K562 (cell line): ENCODE results near the gene FAM114A1. TPM values are rescaled to one million over a fixed set of nuclear protein-coding genes. Genes with fewer than 3 reads are reported as not detected.

Experiments
- ATAC-seq: fragments of 200-7000 bp; cut with Tn5 transposase; 3 replicates; pipeline ENCODE4 v1.9.1; 2020; ENCODE audit warnings: moderate library complexity
- BruUV-seq: library from RNA; stranded (reverse); fragments of 400-500 nt; replicated peaks from 2 replicates; lab custom pipeline; 2021; lab: Mats Ljungman, UMichigan
- CTCF ChIA-PET: fragments of 300-600 bp; formaldehyde crosslinking; extraction: SDS; loops from one replicate; lab custom pipeline; 2021; ENCODE audit warnings: low intra/inter-chr PET ratio; lab: Yijun Ruan, JAX
- POLR2A ChIA-PET: fragments of 300-600, 350-650 bp; sonication (Branson Sonifier 250); formaldehyde crosslinking; extraction: SDS; loops from one replicate; lab custom pipeline; 2021; ENCODE audit warnings: antibody characterized with exemption, inconsistent platforms; lab: Yijun Ruan, JAX
- DNase-seq, 4 experiments: peaks; one replicate each; pipeline versions ENCODE4 v3.0.0 to v3.0.0-alpha.2; 2011 to 2018; ENCODE audit warnings: low spot score in 3 of 4, mixed read lengths in 3 of 4; ENCODE audit errors: extremely low read depth in 1 of 4
- FAIRE-seq: peaks from 2 replicates; lab custom pipeline; 2011; peaks lifted over from hg19 to GRCh38; lab: Jason Lieb, UNC
- H2AFZ ChIP-seq: 2 replicates; pipeline ENCODE4 v1.6.0; 2011; ENCODE audit warnings: low read depth, low read length, control low read depth, inconsistent platforms
- H3K27ac ChIP-seq: fragments of 200-600 bp; 3 replicates; pipeline ENCODE4 v1.8.0; 2011; ENCODE audit warnings: low read depth, mild to moderate bottlenecking, control low read depth, inconsistent platforms, low read length, moderate library complexity, mixed read lengths; ENCODE audit errors: extremely low read depth
- H3K27me3 ChIP-seq, 2 experiments: fragments of 300-600 bp in 1 of 2; 2 replicates in 1 of 2; 3 replicates in 1 of 2; pipeline versions ENCODE4 v1.6.0 to v1.8.0; 2011; ENCODE audit warnings: inconsistent platforms in 2 of 2, low read length in 2 of 2, mild to moderate bottlenecking in 1 of 2, mixed read lengths in 1 of 2, moderate library complexity in 1 of 2; ENCODE audit not compliant: control insufficient read depth in 2 of 2, insufficient read depth in 2 of 2
- H3K36me3 ChIP-seq: fragments of 300-600 bp; 3 replicates; pipeline ENCODE4 v1.8.0; 2011; ENCODE audit warnings: mild to moderate bottlenecking, low read length, inconsistent platforms; ENCODE audit not compliant: control insufficient read depth, insufficient read depth
- H3K4me1 ChIP-seq, 2 experiments: fragments of 200-600 bp in 1 of 2; replicated peaks in 1 of 2; 2 replicates in 1 of 2; 3 replicates in 1 of 2; pipeline versions ENCODE4 v1.5.1 to v1.8.0; 2011; ENCODE audit warnings: inconsistent platforms in 2 of 2, low read length in 2 of 2, mild to moderate bottlenecking in 1 of 2, mixed read lengths in 1 of 2, moderate library complexity in 1 of 2; ENCODE audit not compliant: control insufficient read depth in 2 of 2, insufficient read depth in 2 of 2
- H3K4me2 ChIP-seq: 2 replicates; pipeline ENCODE4 v1.6.1; 2011; ENCODE audit warnings: low read length, control low read depth, inconsistent platforms, mixed read lengths; ENCODE audit not compliant: insufficient read depth
- H3K4me3 ChIP-seq: fragments of 200-600 bp; sonication (generic), shearing (Covaris generic); 2 replicates; pipeline ENCODE4 v1.5.1; 2016; ENCODE audit warnings: control low read depth, inconsistent platforms
- H3K79me2 ChIP-seq: fragments of 200-600 bp; 3 replicates; pipeline ENCODE4 v1.8.0; 2011; ENCODE audit warnings: low read length, inconsistent platforms; ENCODE audit not compliant: control insufficient read depth, insufficient read depth
- H3K9ac ChIP-seq, 2 experiments: 2 replicates each; pipeline versions ENCODE4 v1.6.0 to v1.6.1; 2011; ENCODE audit warnings: low read depth in 2 of 2, low read length in 2 of 2, control low read depth in 1 of 2, inconsistent platforms in 1 of 2, mild to moderate bottlenecking in 1 of 2, mixed read lengths in 1 of 2; ENCODE audit not compliant: insufficient read depth in 1 of 2
- H3K9me1 ChIP-seq: one replicate; pipeline ENCODE4 v1.6.0; 2011; ENCODE audit warnings: inconsistent platforms, mild to moderate bottlenecking, low read length, moderate library complexity; ENCODE audit not compliant: control insufficient read depth, insufficient read depth
- H3K9me3 ChIP-seq: replicated peaks from 2 replicates; pipeline ENCODE4 v1.5.1; 2011; ENCODE audit warnings: low read depth, low read length, inconsistent platforms; ENCODE audit not compliant: control insufficient read depth, insufficient read depth
- H4K20me1 ChIP-seq: replicated peaks from 2 replicates; pipeline ENCODE4 v1.6.1; 2011; ENCODE audit warnings: low read length, inconsistent platforms, mixed read lengths; ENCODE audit not compliant: control insufficient read depth, insufficient read depth
- CTBP1 ChIP-seq: fragments of 450-650 bp; IDR thresholded peaks from 2 replicates; pipeline ENCODE4 v1.6.1; 2016; ENCODE audit warnings: borderline replicate concordance
- HDGF ChIP-seq: fragments of 450-650 bp; IDR thresholded peaks from 2 replicates; pipeline ENCODE4 v1.6.1; 2016
- ILF3 ChIP-seq: fragments of 450-650 bp; IDR thresholded peaks from 2 replicates; pipeline ENCODE4 v1.6.1; 2018; ENCODE audit warnings: antibody characterized with exemption, mild to moderate bottlenecking, moderate library complexity, borderline replicate concordance
- MAFF ChIP-seq: IDR thresholded peaks from 2 replicates; pipeline ENCODE4 v1.6.1; 2012; ENCODE audit warnings: low read length, improper control_type of control experiment
- MAFG ChIP-seq: fragments of 450-650 bp; conservative IDR thresholded peaks from 2 replicates; pipeline ENCODE4 v1.6.1; 2016; ENCODE audit warnings: missing genetic modification characterization, missing compliant biosample characterization
- MAFK ChIP-seq: IDR thresholded peaks from 2 replicates; pipeline ENCODE4 v1.6.1; 2011; ENCODE audit warnings: low read length, improper control_type of control experiment
- NFE2 ChIP-seq: IDR thresholded peaks from 2 replicates; pipeline ENCODE4 v1.6.1; 2014; ENCODE audit warnings: antibody characterized with exemption, low read depth
- NFE2L1 ChIP-seq: fragments of 450-650 bp; IDR thresholded peaks from 2 replicates; pipeline ENCODE4 v1.6.1; 2016; ENCODE audit warnings: missing genetic modification characterization, low read depth, mild to moderate bottlenecking, missing compliant biosample characterization, moderate library complexity, borderline replicate concordance
- TCFL5 ChIP-seq: fragments of 250-450 bp; sonication (Bioruptor Pico); conservative IDR thresholded peaks from 2 replicates; pipeline ENCODE4 v1.6.1; 2021; ENCODE audit warnings: mild to moderate bottlenecking, moderate library complexity, matching md5 sums
- TEAD2 ChIP-seq: fragments of 450-650 bp; IDR thresholded peaks from 2 replicates; pipeline ENCODE4 v1.6.1; 2016; ENCODE audit warnings: missing genetic modification characterization, control low read depth, missing compliant biosample characterization
- ZBTB8A ChIP-seq: fragments of 450-650 bp; IDR thresholded peaks from 2 replicates; pipeline ENCODE4 v1.6.1; 2018; ENCODE audit warnings: mild to moderate bottlenecking, moderate library complexity; ENCODE audit not compliant: partially characterized antibody
- ZNF316 ChIP-seq: fragments of 450-650 bp; IDR thresholded peaks from 2 replicates; pipeline ENCODE4 v1.6.1; 2016
- ZNF592 ChIP-seq: fragments of 450-650 bp; IDR thresholded peaks from 2 replicates; pipeline ENCODE4 v1.6.1; 2017; ENCODE audit warnings: antibody characterized with exemption, mild to moderate bottlenecking
- WGBS: fragments of 100-300 bp; shearing (Covaris generic); methylation state at CpG from one replicate; pipeline ENCODE4 v1.1.6; 2016; ENCODE audit warnings: low coverage, mixed read lengths; ENCODE audit not compliant: insufficient coverage; ENCODE audit errors: missing lambda C conversion rate; 5-methylcytosine and 5-hydroxymethylcytosine counted together
- in situ Hi-C: fragments of 300-500 bp; cut with MboI; formaldehyde crosslinking; loops from 4 replicates; pipeline ENCODE4 v1.15.0; 2018; ENCODE audit warnings: inconsistent platforms, mixed read lengths
- intact Hi-C: fragments of 100-400 bp; cut with micrococcal nuclease; formaldehyde crosslinking; loops from 2 replicates; pipeline ENCODE4 v1.14.2; 2022
- polyA plus RNA-seq, 8 experiments: library from polyadenylated mRNA; depleted of rRNA in 4 of 8; stranded (reverse) in 5 of 8; unstranded in 3 of 8; fragments of >200 nt; fragmentation: Nextera tagmentation in 2 of 8; fragmentation: Illumina TruSeq in 1 of 8; extraction: Ambion mirVana in 2 of 8; extraction: Trizol in 1 of 8; gene quantifications; 2 replicates each; pipeline versions ENCODE4 v1.2.1 to v1.2.3, GENCODE V29; 2011 to 2014; ENCODE audit warnings: inconsistent platforms in 1 of 8, missing spikeins in 1 of 8
- total RNA-seq, 7 experiments: library from RNA; depleted of rRNA in 6 of 7; stranded (reverse); fragments of >200 nt in 6 of 7; fragmentation: Illumina TruSeq in 2 of 7; extraction: Trizol in 2 of 7; gene quantifications; 2 replicates each; pipeline versions ENCODE4 v1.2.1 to v1.2.3, GENCODE V29; 2011 to 2021; ENCODE audit warnings: low replicate concordance in 1 of 7

Gene FAM114A1
- total and polyA plus RNA-seq, 9 of the 15 experiments (the other 6 are each of a cell fraction or from before 2014, with no cell fraction given): 1.8 to 12.0 (median 4.3) TPM

- intact Hi-C loops (no loop called here), in situ Hi-C loops (no loop called here)
- no peaks in the 10 kb centered on the region for H3K36me3 ChIP-seq
- no peaks in the 10 kb centered on the region for H3K9me1 ChIP-seq
- POLR2A ChIA-PET: interaction anchor here (1.5 kb wide), 1 partner anchor 17 kb away, joined by 4 read pairs; no protein-coding TSS in a partner anchor
- H3K9me3 ChIP-seq: no peaks in the 10 kb centered on the region
- TF ChIP-seq MAFG (peak; percentile 79), ZNF592 (no peak), MAFK (peak; percentile 26; the same call in 1 of the 2 replicates), HDGF (no peak), TEAD2 (tag) (no peak), ZNF316 (peak; percentile 48; the same call in 1 of the 2 replicates), CTBP1 (no peak), MAFF (peak; percentile 35; the same call in 1 of the 2 replicates), ZBTB8A (no peak), ILF3 (no peak), NFE2L1 (tag) (peak; percentile 71), TCFL5 (CRISPR knock-in tag) (no peak), NFE2 (peak; percentile 75)
- DNase-seq (no peak), ATAC-seq (no peak), FAIRE-seq (no peak)
- no peaks in the 10 kb centered on the region for H4K20me1 ChIP-seq
- no peak overlapping the region for H2AFZ ChIP-seq
- no peaks in the 10 kb centered on the region for H3K27me3 ChIP-seq
- CTCF ChIA-PET: no interaction called here
- WGBS: 44% methylated on average over 5 of the region's 5 CpGs
- no peak overlapping the region for H3K27ac ChIP-seq
- no peak overlapping the region for H3K4me2 ChIP-seq
- BruUV-seq: no TSS peak
- no peaks in the 10 kb centered on the region for H3K79me2 ChIP-seq
- H3K4me3 ChIP-seq: no peak overlapping the region
- no peak overlapping the region for H3K9ac ChIP-seq
- H3K4me1 ChIP-seq: peaks cover 0 to 3% of the 10 kb centered on the region in 2 experiments; a peak in 1 of 5 replicates
These were observed 63.5 kb downstream of the FAM114A1 start for GRCh38 chr4:38931125-38931524.
